HCT116 (cell line): Measurements from ENCODE around the gene ZNF576. TPM values are rescaled to one million over a fixed set of nuclear protein-coding genes. Genes with fewer than 3 reads are reported as not detected.

ENCODE experiments used
- ATAC-seq: fragments of 200-7000 bp; cut with Tn5 transposase; 2 replicates; pipeline ENCODE4 v1.9.1; 2020; ENCODE audit warnings: mild to moderate bottlenecking, moderate library complexity
- BruUV-seq: library from RNA; stranded (reverse); fragments of 400-500 nt; replicated peaks from 2 replicates; lab custom pipeline; 2021; lab: Mats Ljungman, UMichigan
- CTCF ChIA-PET: fragments of 300-600 bp; sonication (Branson Sonifier 250); formaldehyde crosslinking; loops from one replicate; lab custom pipeline; 2021; ENCODE audit warnings: antibody characterized with exemption; lab: Charles Lee
- POLR2A ChIA-PET: fragments of 300-600, 350-600 bp; sonication (Branson Sonifier 250); formaldehyde crosslinking; loops from one replicate; lab custom pipeline; 2021; ENCODE audit warnings: antibody characterized with exemption; lab: Charles Lee
- RAD21 ChIA-PET, 2 experiments: fragments of 300-600 bp; sonication (Branson Sonifier 250); formaldehyde crosslinking; loops; one replicate each; lab custom pipeline; 2023; ENCODE audit warnings: low total read pairs in 2 of 2; ENCODE audit not compliant: uncharacterized antibody in 2 of 2, unreplicated experiment in 2 of 2, low non-redundant PET in 1 of 2; lab: Charles Lee
- DNase-seq: peaks from one replicate; pipeline ENCODE4 v3.0.0-alpha.2; 2010; ENCODE audit warnings: low read depth, low spot score
- H2AFZ ChIP-seq: fragments of 200-600 bp; shearing (Covaris generic), sonication (generic); 2 replicates; pipeline ENCODE4 v1.6.1; 2017; ENCODE audit warnings: low read depth, mixed run types, mixed read lengths, antibody characterized with exemption, low read length; ENCODE audit not compliant: poor library complexity, severe bottlenecking
- H3K27ac ChIP-seq: 2 replicates; pipeline ENCODE4 v1.5.1; 2012; ENCODE audit warnings: low read depth, low read length
- H3K27me3 ChIP-seq: fragments of 200-600 bp; sonication (generic); 2 replicates; pipeline ENCODE4 v1.6.1; 2016; ENCODE audit warnings: mixed run types, low read length, mixed read lengths; ENCODE audit not compliant: insufficient read depth
- H3K36me3 ChIP-seq, 2 experiments: fragments of 200-500 bp in 1 of 2; fragments of 200-600 bp in 1 of 2; sonication (Bioruptor generic) in 1 of 2; sonication (generic) in 1 of 2; 2 replicates each; pipeline versions ENCODE4 v1.5.1 to v1.6.1; 2014 to 2016; ENCODE audit warnings: low read length in 2 of 2, inconsistent platforms in 1 of 2, mixed read lengths in 1 of 2, mixed run types in 1 of 2; ENCODE audit not compliant: insufficient read depth in 2 of 2, control insufficient read depth in 1 of 2
- H3K4me1 ChIP-seq, 2 experiments: fragments of 200-600 bp in 1 of 2; sonication (generic) in 1 of 2; 2 replicates each; pipeline versions ENCODE4 v1.5.1 to v1.6.1; 2012 to 2017; ENCODE audit warnings: low read length in 2 of 2, inconsistent platforms in 1 of 2, mild to moderate bottlenecking in 1 of 2, mixed read lengths in 1 of 2, mixed run types in 1 of 2, moderate library complexity in 1 of 2; ENCODE audit not compliant: insufficient read depth in 2 of 2, control insufficient read depth in 1 of 2
- H3K4me2 ChIP-seq: fragments of 200-600 bp; sonication (generic); 2 replicates; pipeline ENCODE4 v1.6.1; 2017; ENCODE audit warnings: mixed run types, low read length, mixed read lengths
- H3K4me3 ChIP-seq, 2 experiments: fragments of 200-600 bp in 1 of 2; sonication (generic) in 1 of 2; replicated peaks in 1 of 2; 2 replicates each; pipeline ENCODE4 v1.5.1; 2011 to 2016; ENCODE audit warnings: low read length in 2 of 2, control low read depth in 1 of 2, low read depth in 1 of 2, mild to moderate bottlenecking in 1 of 2, mixed read lengths in 1 of 2, mixed run types in 1 of 2
- H3K79me2 ChIP-seq: fragments of 200-600 bp; sonication (generic); 2 replicates; pipeline ENCODE4 v1.6.1; 2017; ENCODE audit warnings: mild to moderate bottlenecking, mixed run types, low read length, moderate library complexity, mixed read lengths; ENCODE audit not compliant: insufficient read depth
- H3K9ac ChIP-seq: fragments of 200-600 bp; sonication (generic); 2 replicates; pipeline ENCODE4 v1.6.1; 2016; ENCODE audit warnings: low read length, mixed read lengths
- H3K9me2 ChIP-seq: fragments of 200-600 bp; sonication (generic), shearing (Covaris generic); 2 replicates; pipeline ENCODE4 v1.6.1; 2017; ENCODE audit warnings: mixed run types, mild to moderate bottlenecking, moderate library complexity; ENCODE audit not compliant: insufficient read depth
- H3K9me3 ChIP-seq, 2 experiments: fragments of 200-500 bp in 1 of 2; fragments of 200-600 bp in 1 of 2; sonication (Bioruptor generic) in 1 of 2; sonication (generic) in 1 of 2; 2 replicates each; pipeline ENCODE4 v1.6.1; 2014 to 2017; ENCODE audit warnings: low read length in 2 of 2, mixed read lengths in 2 of 2, inconsistent platforms in 1 of 2, low read depth in 1 of 2, mild to moderate bottlenecking in 1 of 2, mixed run types in 1 of 2, moderate library complexity in 1 of 2; ENCODE audit not compliant: control insufficient read depth in 1 of 2, insufficient read depth in 1 of 2
- H4K20me1 ChIP-seq: fragments of 200-600 bp; sonication (generic), shearing (Covaris generic); 2 replicates; pipeline ENCODE4 v1.6.1; 2017; ENCODE audit warnings: mixed run types, mild to moderate bottlenecking, moderate library complexity; ENCODE audit not compliant: insufficient read depth
- ATF3 ChIP-seq: IDR thresholded peaks from 2 replicates; pipeline ENCODE4 v1.6.1; 2012
- CEBPB ChIP-seq: IDR thresholded peaks from 2 replicates; pipeline ENCODE4 v1.6.1; 2012; ENCODE audit warnings: low read depth
- EGR1 ChIP-seq: IDR thresholded peaks from 2 replicates; pipeline ENCODE4 v1.6.1; 2012; ENCODE audit warnings: low read depth
- ELF1 ChIP-seq: IDR thresholded peaks from 2 replicates; pipeline ENCODE4 v1.6.1; 2012; ENCODE audit warnings: low read depth, borderline replicate concordance
- EZH2phosphoT487 ChIP-seq: fragments of 200-600 bp; IDR thresholded peaks from 2 replicates; pipeline ENCODE4 v1.6.1; 2018; ENCODE audit warnings: antibody characterized with exemption, borderline replicate concordance
- FOSL1 ChIP-seq: IDR thresholded peaks from 2 replicates; pipeline ENCODE4 v1.6.1; 2012; ENCODE audit warnings: low read depth
- REST ChIP-seq: IDR thresholded peaks from 2 replicates; pipeline ENCODE4 v1.6.1; 2012; ENCODE audit warnings: low read depth
- SIN3A ChIP-seq: IDR thresholded peaks from 2 replicates; pipeline ENCODE4 v1.6.1; 2012; ENCODE audit warnings: low read depth
- SRF ChIP-seq: IDR thresholded peaks from 2 replicates; pipeline ENCODE4 v1.6.1; 2012; ENCODE audit warnings: low read depth
- ZBTB33 ChIP-seq: IDR thresholded peaks from 2 replicates; pipeline ENCODE4 v1.6.1; 2011; ENCODE audit warnings: mild to moderate bottlenecking, low read length, moderate library complexity; ENCODE audit not compliant: insufficient replicate concordance; ENCODE audit errors: extremely low read depth
- ZFX ChIP-seq: fragments of 450-650 bp; IDR thresholded peaks from 2 replicates; pipeline ENCODE4 v1.6.1; 2017
- intact Hi-C: fragments of 100-400 bp; cut with micrococcal nuclease; formaldehyde crosslinking; loops from 2 replicates; pipeline ENCODE4 v1.10.0; 2022
- total RNA-seq: library from RNA; stranded (reverse); gene quantifications from one replicate; pipeline ENCODE4 v1.2.1, GENCODE V29; 2021; ENCODE audit not compliant: unreplicated experiment

Gene ZNF576
- total RNA-seq, 1 experiment from 2014 or later, result 11.2 TPM

GRCh38 chr19:43641333-43641732 lies 44.9 kb downstream of the ZNF576 start:
- ChIA-PET RAD21 (no interaction called here), CTCF (no interaction called here), POLR2A (interaction anchor here (1.1 kb wide), 1 partner anchor 27 kb away, joined by 4 read pairs; no protein-coding TSS in a partner anchor)
- H3K9me3 ChIP-seq, result no peaks in the 10 kb centered on the region
- no peaks in the 10 kb centered on the region for H4K20me1 ChIP-seq
- ATAC-seq (peak; percentile 21; the same call in 1 of the 2 replicates), DNase-seq (no peak)
- H3K79me2 ChIP-seq, result no peaks in the 10 kb centered on the region
- H3K9ac ChIP-seq, result no peak overlapping the region
- TF ChIP-seq EZH2phosphoT487, result no peak
- no peak for TF ChIP-seq SIN3A
- no peak for TF ChIP-seq ZBTB33
- TF ChIP-seq FOSL1, result no peak
- no peak for TF ChIP-seq EGR1
- no peak for TF ChIP-seq ELF1
- TF ChIP-seq ATF3, result no peak
- no peak for TF ChIP-seq REST
- TF ChIP-seq SRF, result no peak
- TF ChIP-seq CEBPB, result no peak
- TF ChIP-seq ZFX, result no peak
- peaks cover 7% of the 10 kb centered on the region; the same call in 1 of the 2 replicates for H3K27me3 ChIP-seq
- H2AFZ ChIP-seq, result no peak overlapping the region
- intact Hi-C loops, result no loop called here
- H3K4me2 ChIP-seq, result no peak overlapping the region
- H3K36me3 ChIP-seq, result 0 out of 4 replicates have a peak, but pooled peaks cover 0 to 4% of the 10 kb centered on the region in 2 experiments
- H3K27ac ChIP-seq, result no peak overlapping the region
- H3K9me2 ChIP-seq, result no peaks in the 10 kb centered on the region
- H3K4me1 ChIP-seq, result peaks cover 10 to 23% of the 10 kb centered on the region in 2 experiments
- no peak overlapping the region for H3K4me3 ChIP-seq
- no TSS peak for BruUV-seq
